Measurements from ENCODE around the gene MICAL1. TPM values are rescaled to one million over a fixed set of nuclear protein-coding genes. Genes with fewer than 3 reads are reported as not detected.

Gene MICAL1
- 10 to 100 TPM; 20.4 to 22.9 TPM for total RNA-seq

- no peaks in the 10 kb centered on the region for H3K27me3 Mint-ChIP-seq (ENCODE audit: low read depth)
- peak within 1 kb of the TSS; percentile 91 for H3K4me3 Mint-ChIP-seq
- H3K36me3 Mint-ChIP-seq (ENCODE audit: low read depth) = peaks cover 10% of the 10 kb centered on the region
- intact Hi-C loops (cut with micrococcal nuclease) = loop anchor here (1.0 to 10.0 kb wide), 5 partner anchors 14 to 729 kb away; partner anchors contain the start of genes AK9, CDC40, CEP57L1 and FIG4
- CTCF ChIA-PET = interaction anchor here (1.1 to 2.1 kb wide), 5 partner anchors 10 to 15 kb away, joined by 3 to 9 read pairs (median 6); partner anchors contain the start of genes PPIL6 and SMPD2
- peak; percentile 69 for DNase-seq
- H3K9me3 Mint-ChIP-seq = no peaks in the 10 kb centered on the region
- H3K27ac Mint-ChIP-seq = peak within 1 kb of the TSS; percentile 82
- peaks cover 55% of the 10 kb centered on the region for H3K4me1 Mint-ChIP-seq (ENCODE audit: low read depth)
These were observed at the start of gene MICAL1 for GRCh38 chr6:109455437-109456110. MICAL1 (minus strand) TSS chr6:109455772; CDS start chr6:109454196, 1,576 bp downstream.

DNA sequence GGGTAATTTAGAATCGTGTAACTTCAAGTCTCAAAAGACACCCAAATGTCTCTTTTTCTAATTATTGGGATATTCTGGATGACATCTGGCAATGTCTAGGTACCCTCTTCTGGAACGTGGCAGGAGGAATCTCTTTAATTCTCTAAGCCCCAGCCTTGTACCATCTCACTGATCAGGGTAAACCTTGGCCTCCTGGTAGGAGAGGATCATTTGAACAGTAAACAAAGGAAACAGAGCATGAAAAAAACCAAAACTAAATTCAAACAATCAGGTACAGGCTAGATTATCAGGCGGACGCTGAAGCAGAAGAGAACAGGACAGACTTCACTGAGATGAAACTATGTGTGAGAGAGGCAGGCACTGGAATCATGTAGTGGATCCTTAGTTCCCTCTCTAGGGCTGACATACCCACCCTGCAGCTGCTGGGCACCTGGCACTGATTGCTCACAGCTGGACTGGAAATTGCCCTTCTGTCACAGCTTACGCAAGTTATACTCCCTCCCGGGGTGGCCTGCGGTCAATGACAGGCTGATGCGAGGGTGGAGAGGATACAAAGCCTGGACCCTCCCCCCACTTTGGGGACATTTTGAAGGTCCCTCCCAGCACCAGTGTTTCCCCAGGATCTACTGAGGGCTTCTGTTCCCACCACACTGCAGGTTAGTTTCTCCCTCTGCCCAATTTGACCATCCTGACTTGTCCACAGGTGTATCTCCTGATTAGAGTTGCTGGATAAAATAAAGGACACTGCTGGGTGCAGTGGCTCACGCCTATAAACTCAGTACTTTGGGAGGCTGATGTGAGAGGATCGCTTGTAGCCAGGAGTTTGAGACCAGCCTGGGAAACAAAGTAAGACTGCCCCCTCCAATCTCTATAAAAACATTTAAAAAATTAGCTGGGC lies 48.0 kb upstream of the MICAL1 start:
- Mint-ChIP-seq H3K4me1 (ENCODE audit: low read depth) (no peaks in the 10 kb centered on the region), H3K9me3 (no peaks in the 10 kb centered on the region), H3K27ac (no peak overlapping the region), H3K27me3 (ENCODE audit: low read depth) (no peaks in the 10 kb centered on the region), H3K4me3 (no peak overlapping the region), H3K36me3 (ENCODE audit: low read depth) (no peaks in the 10 kb centered on the region)
- intact Hi-C loops (cut with micrococcal nuclease) = no loop called here
- CTCF ChIA-PET = no interaction called here
- DNase-seq = no peak

DNA sequence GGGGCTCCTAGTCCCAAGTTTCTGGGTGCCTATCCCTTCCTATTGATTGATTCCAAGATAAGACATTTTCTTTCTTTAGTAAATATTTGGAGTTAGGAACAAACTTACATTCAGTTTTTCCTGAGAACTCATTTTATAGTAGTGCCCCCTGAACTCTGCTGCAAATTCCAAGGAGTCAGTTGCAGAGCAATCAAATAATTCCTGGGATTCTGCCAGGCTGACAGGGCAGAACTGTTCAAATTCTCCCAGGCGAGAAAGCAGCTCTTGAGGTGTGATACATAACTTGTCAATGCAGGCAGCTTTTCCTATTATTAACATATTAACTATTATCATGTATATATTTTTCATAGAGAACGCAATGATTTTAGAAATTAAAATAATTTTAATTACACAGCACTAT lies 43.4 kb upstream of the MICAL1 start:
- Mint-ChIP-seq H3K27me3 (ENCODE audit: low read depth) (no peaks in the 10 kb centered on the region), H3K27ac (no peak overlapping the region), H3K9me3 (no peaks in the 10 kb centered on the region), H3K4me1 (ENCODE audit: low read depth) (peaks cover 10% of the 10 kb centered on the region), H3K4me3 (no peak overlapping the region), H3K36me3 (ENCODE audit: low read depth) (no peaks in the 10 kb centered on the region)
- CTCF ChIA-PET = interaction anchor here (1.4 kb wide), 1 partner anchor 10 kb away, joined by 3 read pairs; no protein-coding TSS in a partner anchor
- intact Hi-C loops (cut with micrococcal nuclease) = no loop called here
- no peak for DNase-seq

DNA sequence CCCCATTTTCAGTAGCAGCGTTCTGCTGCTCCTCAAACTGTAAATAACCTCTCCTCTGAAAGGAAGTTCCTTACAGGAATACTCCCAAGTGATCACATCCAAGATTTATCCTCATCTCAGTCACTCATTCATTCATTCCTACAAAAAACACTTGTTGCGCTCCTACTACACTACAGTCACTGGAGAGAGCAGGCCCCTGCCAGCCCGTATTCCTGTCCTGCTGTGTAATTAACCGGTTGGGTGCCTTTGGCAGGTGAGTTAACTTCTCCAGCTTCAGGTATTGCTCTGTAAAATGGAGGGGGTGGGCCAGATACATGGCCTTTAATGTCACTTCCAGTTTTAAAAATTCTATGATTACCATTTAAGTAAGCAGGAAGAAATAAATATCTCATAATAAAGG lies 42.5 kb upstream of the MICAL1 start:
- Mint-ChIP-seq H3K27me3 (ENCODE audit: low read depth) (no peaks in the 10 kb centered on the region), H3K4me3 (no peak overlapping the region), H3K27ac (no peak overlapping the region), H3K9me3 (no peaks in the 10 kb centered on the region), H3K4me1 (ENCODE audit: low read depth) (peaks cover 13% of the 10 kb centered on the region), H3K36me3 (ENCODE audit: low read depth) (no peaks in the 10 kb centered on the region)
- CTCF ChIA-PET = no interaction called here
- DNase-seq = no peak
- intact Hi-C loops (cut with micrococcal nuclease) = no loop called here

DNA sequence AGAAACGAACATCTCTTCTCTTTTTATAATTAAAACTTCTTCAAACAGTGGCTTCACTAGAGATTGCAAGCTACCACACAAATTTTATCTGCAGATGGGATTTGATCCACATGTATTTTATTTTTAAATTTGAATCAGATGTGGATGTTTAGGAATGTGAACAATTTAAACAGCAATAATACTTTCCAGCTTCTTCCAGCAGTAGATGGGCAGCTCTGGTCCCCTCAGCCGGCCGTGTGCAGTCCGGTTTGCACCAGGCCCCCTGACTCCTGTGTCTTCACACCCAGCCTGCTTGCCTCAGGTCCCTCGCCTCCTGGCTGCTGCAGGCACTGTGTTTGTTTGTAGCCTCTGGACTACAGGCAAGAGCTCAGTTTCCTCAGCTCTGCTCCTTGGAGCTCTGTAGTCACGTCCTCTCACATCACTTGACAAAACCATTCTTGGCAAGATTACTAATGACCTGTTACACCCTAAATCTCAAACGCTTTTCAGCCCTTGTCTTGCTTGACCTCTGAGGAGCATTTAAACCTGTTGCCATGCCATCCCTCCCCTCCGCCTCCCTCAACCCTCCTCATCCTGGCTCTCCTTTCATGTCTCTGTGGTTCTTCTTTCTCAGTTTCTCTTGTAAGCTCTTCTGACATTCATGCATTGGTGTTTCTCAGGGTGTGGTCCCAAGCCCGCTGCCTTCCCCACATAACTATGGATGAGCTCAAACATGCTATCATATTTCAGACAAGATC lies 40.6 kb upstream of the MICAL1 start:
- CTCF ChIA-PET = interaction anchor here (0.6 to 1.4 kb wide), 3 partner anchors 30 to 544 kb away, joined by 3 to 5 read pairs (median 3); no protein-coding TSS in a partner anchor

GRCh38 chr6:109493865-109494264 lies 38.3 kb upstream of the MICAL1 start:
- Mint-ChIP-seq H3K36me3 (ENCODE audit: low read depth) (no peaks in the 10 kb centered on the region), H3K4me3 (no peak overlapping the region), H3K9me3 (no peaks in the 10 kb centered on the region), H3K4me1 (ENCODE audit: low read depth) (peaks cover 32% of the 10 kb centered on the region), H3K27me3 (ENCODE audit: low read depth) (no peaks in the 10 kb centered on the region), H3K27ac (no peak overlapping the region)
- CTCF ChIA-PET = no interaction called here
- intact Hi-C loops (cut with micrococcal nuclease) = no loop called here
- no peak for DNase-seq

More for the DNA sequence above, 40.6 kb upstream of the MICAL1 start:
- no peak for DNase-seq
- intact Hi-C loops (cut with micrococcal nuclease) = no loop called here
- Mint-ChIP-seq H3K9me3 (no peaks in the 10 kb centered on the region), H3K36me3 (ENCODE audit: low read depth) (no peaks in the 10 kb centered on the region), H3K4me1 (ENCODE audit: low read depth) (peaks cover 21% of the 10 kb centered on the region), H3K27me3 (ENCODE audit: low read depth) (no peaks in the 10 kb centered on the region), H3K4me3 (no peak overlapping the region), H3K27ac (no peak overlapping the region)

GRCh38 chr6:109491207-109491938 lies 35.8 kb upstream of the MICAL1 start:
- peak; percentile 25 for DNase-seq
- no peaks in the 10 kb centered on the region for H3K36me3 Mint-ChIP-seq (ENCODE audit: low read depth)
- H3K4me3 Mint-ChIP-seq = no peak overlapping the region
- CTCF ChIA-PET = interaction anchor here (0.8 to 1.7 kb wide), 2 partner anchors 108 to 548 kb away, joined by 3 to 10 read pairs; no protein-coding TSS in a partner anchor
- H3K9me3 Mint-ChIP-seq = no peaks in the 10 kb centered on the region
- no peaks in the 10 kb centered on the region for H3K27me3 Mint-ChIP-seq (ENCODE audit: low read depth)
- peaks cover 25% of the 10 kb centered on the region for H3K4me1 Mint-ChIP-seq (ENCODE audit: low read depth)
- intact Hi-C loops (cut with micrococcal nuclease) = loop anchor here (2.0 kb wide), 1 partner anchor 21 kb away; no protein-coding TSS in a partner anchor
- peak overlapping the region; percentile 25 for H3K27ac Mint-ChIP-seq

- Mint-ChIP-seq H3K27me3 (ENCODE audit: low read depth) (no peaks in the 10 kb centered on the region), H3K27ac (no peak overlapping the region), H3K36me3 (ENCODE audit: low read depth) (no peaks in the 10 kb centered on the region), H3K4me1 (ENCODE audit: low read depth) (peaks cover 22% of the 10 kb centered on the region), H3K9me3 (no peaks in the 10 kb centered on the region), H3K4me3 (no peak overlapping the region)
- no peak for DNase-seq
- intact Hi-C loops (cut with micrococcal nuclease) = loop anchor here (2.0 kb wide), 1 partner anchor 22 kb away; no protein-coding TSS in a partner anchor
- CTCF ChIA-PET = interaction anchor here (0.8 to 1.7 kb wide), 2 partner anchors 108 to 549 kb away, joined by 3 to 10 read pairs; no protein-coding TSS in a partner anchor
These were observed 35.1 kb upstream of the MICAL1 start for GRCh38 chr6:109490713-109491112.

DNA sequence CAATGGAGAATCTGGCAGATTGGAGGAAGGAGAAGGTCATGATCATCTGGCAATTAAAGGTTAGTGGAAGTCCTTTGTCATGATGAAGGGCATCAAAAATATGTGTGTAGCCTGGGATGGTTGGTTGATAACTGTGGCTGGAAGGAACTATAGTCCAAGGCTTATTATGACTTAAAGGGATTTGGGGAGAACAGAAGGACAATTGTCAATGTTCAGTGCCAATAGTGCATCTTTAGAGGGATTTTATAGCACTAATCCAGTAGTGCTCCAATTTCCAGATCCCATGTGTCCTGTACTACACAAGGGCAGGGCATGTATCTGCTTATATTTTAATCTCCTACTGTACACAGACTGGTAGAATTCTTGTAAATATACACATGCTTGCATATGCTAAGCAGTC lies 32.4 kb upstream of the MICAL1 start:
- H3K4me1 Mint-ChIP-seq (ENCODE audit: low read depth) = peaks cover 24% of the 10 kb centered on the region
- CTCF ChIA-PET = no interaction called here

DNA sequence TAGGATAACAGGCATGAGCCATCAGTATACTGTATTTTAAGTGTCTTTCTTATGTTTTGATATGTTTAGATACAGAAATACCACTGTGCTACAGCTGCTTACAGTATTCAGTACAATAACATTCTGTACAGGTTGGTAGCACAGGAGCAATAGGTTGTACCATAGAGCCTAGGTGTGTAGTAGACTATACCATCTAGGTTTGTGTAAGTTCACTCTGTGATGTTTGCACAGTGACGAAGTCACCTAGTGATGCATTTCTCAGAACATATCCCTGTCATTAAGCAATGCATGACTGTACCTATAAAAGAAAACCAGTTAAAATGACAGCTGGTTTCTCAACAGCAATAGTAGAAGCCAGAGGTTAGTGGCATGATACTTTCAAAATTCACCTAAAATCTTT lies 30.5 kb upstream of the MICAL1 start:
- intact Hi-C loops (cut with micrococcal nuclease) = no loop called here
- Mint-ChIP-seq H3K27ac (no peak overlapping the region), H3K27me3 (ENCODE audit: low read depth) (no peaks in the 10 kb centered on the region), H3K9me3 (no peaks in the 10 kb centered on the region), H3K4me1 (ENCODE audit: low read depth) (peaks cover 24% of the 10 kb centered on the region), H3K36me3 (ENCODE audit: low read depth) (peaks cover 9% of the 10 kb centered on the region), H3K4me3 (no peak overlapping the region)
- CTCF ChIA-PET = no interaction called here
- no peak for DNase-seq

More for the DNA sequence above, 32.4 kb upstream of the MICAL1 start:
- Mint-ChIP-seq H3K27me3 (ENCODE audit: low read depth) (no peaks in the 10 kb centered on the region), H3K27ac (no peak overlapping the region), H3K9me3 (no peaks in the 10 kb centered on the region), H3K36me3 (ENCODE audit: low read depth) (no peaks in the 10 kb centered on the region), H3K4me3 (no peak overlapping the region)
- no peak for DNase-seq
- intact Hi-C loops (cut with micrococcal nuclease) = no loop called here

DNA sequence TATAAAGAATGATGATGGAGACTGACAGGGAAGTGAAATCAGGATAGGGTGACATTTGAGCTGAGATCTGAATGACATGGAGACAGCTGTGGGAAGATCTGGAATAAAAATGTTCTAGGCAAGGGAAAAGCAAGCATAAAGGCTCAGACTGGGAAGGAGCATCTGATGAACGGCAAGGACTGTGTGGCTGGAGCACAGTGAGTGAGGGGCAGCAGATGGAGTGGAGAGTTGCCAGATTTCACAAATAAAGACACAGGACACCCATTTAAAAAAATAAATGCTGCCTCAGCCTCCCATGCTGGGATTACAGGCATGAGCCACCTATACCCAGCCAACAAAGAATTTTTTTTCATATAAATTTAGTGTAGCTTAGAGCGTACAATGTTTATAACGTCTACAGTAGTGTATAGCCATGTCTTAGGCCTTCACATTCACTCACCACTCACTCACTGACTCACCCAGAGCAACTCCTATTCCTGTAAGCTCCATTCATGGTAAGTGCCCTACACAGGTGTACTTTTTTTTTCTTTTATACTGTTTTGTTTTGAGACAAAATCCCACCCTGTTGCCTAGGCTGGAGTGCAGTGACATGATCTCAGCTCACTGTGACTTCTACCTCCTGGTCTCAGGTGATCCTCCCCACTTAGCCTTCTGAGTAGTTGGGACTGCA lies 29.8 kb upstream of the MICAL1 start:
- peaks cover 13% of the 10 kb centered on the region for H3K36me3 Mint-ChIP-seq (ENCODE audit: low read depth)
- peaks cover 24% of the 10 kb centered on the region for H3K4me1 Mint-ChIP-seq (ENCODE audit: low read depth)
- no peaks in the 10 kb centered on the region for H3K9me3 Mint-ChIP-seq
- H3K27me3 Mint-ChIP-seq (ENCODE audit: low read depth) = no peaks in the 10 kb centered on the region
- no peak for DNase-seq
- H3K27ac Mint-ChIP-seq = no peak overlapping the region
- CTCF ChIA-PET = interaction anchor here (1.4 kb wide), 1 partner anchor 555 kb away, joined by 5 read pairs; no protein-coding TSS in a partner anchor
- intact Hi-C loops (cut with micrococcal nuclease) = no loop called here
- H3K4me3 Mint-ChIP-seq = no peak overlapping the region

Measured in activated naive CD4-positive, alpha-beta T cell treated with anti-CD3 and anti-CD28 coated beads for 36 hours (primary cell).